Measurements from ENCODE around the gene PCDH8.
"Not testable (repeated sequence)": the region's sequence is repeated elsewhere in the genome, so short reads cannot be mapped to it uniquely, and the experiment has no call there.

- TF ChIP-seq CTCF, POLR2A (IDR thresholded peaks at IDR 0.05): not testable (repeated sequence)
Observed at GRCh38 chr13:52817886-52818285, 30.6 kb downstream of the PCDH8 start.

All from right lobe of liver (tissue), 4 donors.